DMS79 (cell line): ENCODE results near the gene CPA5.
A peak's percentile ranks its signal among the peaks of the same experiment; 100 is the strongest.

Source experiments
- DNase-seq: peaks from one replicate; lab custom pipeline; 2025; lab: John Stamatoyannopoulos, UW

Gene CPA5

GRCh38 chr7:130379019-130379418 lies 34.4 kb downstream of the CPA5 start:
- no peak for DNase-seq

- DNase-seq: no peak
Measured at GRCh38 chr7:130379532-130379920, 34.9 kb downstream of the CPA5 start.

GRCh38 chr7:130379921-130380860 lies 35.6 kb downstream of the CPA5 start, which contains the start of gene CPA1:
Gene CPA1, plus strand, starts transcription at chr7:130380494. Its CDS starts 27 bp downstream, at chr7:130380521.
- no peak for DNase-seq

- no peak for DNase-seq
Measured at GRCh38 chr7:130380861-130381455, 36.3 kb downstream of the CPA5 start.

GRCh38 chr7:130381468-130382312 lies 37.1 kb downstream of the CPA5 start:
- DNase-seq: no peak

- DNase-seq: no peak
Measured at GRCh38 chr7:130383187-130383980, 38.8 kb downstream of the CPA5 start.

- no peak for DNase-seq
Measured at GRCh38 chr7:130384371-130384801, 39.8 kb downstream of the CPA5 start.

- DNase-seq: no peak
Measured at GRCh38 chr7:130384841-130385599, 40.4 kb downstream of the CPA5 start.

GRCh38 chr7:130385600-130386066 lies 41.0 kb downstream of the CPA5 start:
- DNase-seq: no peak

- no peak for DNase-seq
Measured at GRCh38 chr7:130386876-130387275, 42.3 kb downstream of the CPA5 start.

GRCh38 chr7:130387306-130387627 lies 42.7 kb downstream of the CPA5 start:
- no peak for DNase-seq

- no peak for DNase-seq
Measured at GRCh38 chr7:130387628-130388403, 43.2 kb downstream of the CPA5 start.

GRCh38 chr7:130388671-130389070 lies 44.1 kb downstream of the CPA5 start:
- DNase-seq: no peak

- DNase-seq: no peak
Measured at GRCh38 chr7:130390486-130390885, 45.9 kb downstream of the CPA5 start.

GRCh38 chr7:130393101-130393561 lies 48.5 kb downstream of the CPA5 start:
- DNase-seq: peak; percentile 96

GRCh38 chr7:130393841-130394411 lies 49.3 kb downstream of the CPA5 start:
- DNase-seq: peak; percentile 55

- DNase-seq: peak; percentile 68
Measured at GRCh38 chr7:130394421-130395195, 50.0 kb downstream of the CPA5 start.

GRCh38 chr7:130395421-130395820 lies 50.8 kb downstream of the CPA5 start:
- DNase-seq: no peak

- DNase-seq: no peak
Measured at GRCh38 chr7:130396109-130396508, 51.5 kb downstream of the CPA5 start.
